GM19372 (cell line): ENCODE data around the gene TMEM132E.

Experiments
- ATAC-seq: cut with Tn5 transposase; IDR thresholded peaks from one replicate; pipeline ENCODE4 v1.9.1; 2021; ENCODE audit warnings: mild to moderate bottlenecking, low read depth, moderate library complexity; ENCODE audit not compliant: unreplicated experiment

Gene TMEM132E

GRCh38 chr17:34682305-34682704 lies 102.9 kb downstream of the TMEM132E start:
- ATAC-seq: no peak

GRCh38 chr17:34683390-34683789 lies 104.0 kb downstream of the TMEM132E start:
- ATAC-seq: no peak
